ENCODE measurements around the gene ZNF681.

GRCh38 chr19:23764781-23765180 is 6.1 kb upstream of the ZNF681 start:
- TF ChIP-seq, protein P1, sequence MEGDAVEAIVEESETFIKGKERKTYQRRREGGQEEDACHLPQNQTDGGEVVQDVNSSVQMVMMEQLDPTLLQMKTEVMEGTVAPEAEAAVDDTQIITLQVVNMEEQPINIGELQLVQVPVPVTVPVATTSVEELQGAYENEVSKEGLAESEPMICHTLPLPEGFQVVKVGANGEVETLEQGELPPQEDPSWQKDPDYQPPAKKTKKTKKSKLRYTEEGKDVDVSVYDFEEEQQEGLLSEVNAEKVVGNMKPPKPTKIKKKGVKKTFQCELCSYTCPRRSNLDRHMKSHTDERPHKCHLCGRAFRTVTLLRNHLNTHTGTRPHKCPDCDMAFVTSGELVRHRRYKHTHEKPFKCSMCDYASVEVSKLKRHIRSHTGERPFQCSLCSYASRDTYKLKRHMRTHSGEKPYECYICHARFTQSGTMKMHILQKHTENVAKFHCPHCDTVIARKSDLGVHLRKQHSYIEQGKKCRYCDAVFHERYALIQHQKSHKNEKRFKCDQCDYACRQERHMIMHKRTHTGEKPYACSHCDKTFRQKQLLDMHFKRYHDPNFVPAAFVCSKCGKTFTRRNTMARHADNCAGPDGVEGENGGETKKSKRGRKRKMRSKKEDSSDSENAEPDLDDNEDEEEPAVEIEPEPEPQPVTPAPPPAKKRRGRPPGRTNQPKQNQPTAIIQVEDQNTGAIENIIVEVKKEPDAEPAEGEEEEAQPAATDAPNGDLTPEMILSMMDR (IDR thresholded peaks at IDR 0.05) = no peak
- no peak for TF ChIP-seq POLR2A (IDR thresholded peaks at IDR 0.05)

Data from right lobe of liver (tissue), 4 donors.